Measurements from ENCODE around the gene ABCB6.

ABCB6 gene

DNA sequence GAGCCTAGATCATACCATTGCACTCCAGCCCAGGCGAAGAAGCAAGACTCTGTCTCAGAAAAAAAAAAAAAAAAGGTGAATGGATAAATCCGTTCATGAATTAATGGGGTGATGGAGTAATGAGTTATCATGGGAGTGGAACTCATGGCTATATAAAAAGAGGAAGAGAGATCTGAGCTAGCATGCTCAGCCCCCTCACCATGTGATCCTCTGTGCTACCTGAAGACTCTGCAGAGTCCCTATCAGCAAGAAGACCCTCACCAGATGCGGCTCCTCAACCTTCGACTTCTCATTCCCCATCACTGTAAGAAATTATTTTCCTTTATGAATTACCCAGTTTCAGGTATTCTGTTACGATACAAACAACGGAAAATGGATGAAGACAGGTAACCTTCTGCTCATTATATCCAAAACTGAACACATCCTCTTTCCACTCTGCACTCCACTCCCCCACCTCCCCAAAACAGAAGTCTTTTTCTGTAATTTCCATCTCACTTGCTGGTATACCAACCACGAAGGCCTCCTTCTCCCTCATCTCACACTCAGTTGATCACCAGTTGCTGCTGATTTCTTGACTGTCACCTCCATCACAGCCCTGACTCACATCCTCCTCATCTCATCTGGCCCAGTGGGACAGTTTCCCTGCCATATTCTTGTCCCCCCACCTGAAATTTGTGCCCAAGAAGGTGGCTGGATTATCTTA lies 31.9 kb downstream of the ABCB6 start:
- TF ChIP-seq REST (IDR thresholded peaks at IDR 0.05; ENCODE audit: insufficient read depth in 1 of 2, low read depth in 2 of 2, low read length in 2 of 2), result no peak
- TF ChIP-seq TAF1 (IDR thresholded peaks at IDR 0.05; ENCODE audit: borderline replicate concordance, insufficient read depth, low read length), result no peak
- no peak for TF ChIP-seq FOXP2 (optimal IDR thresholded peaks at IDR 0.05; ENCODE audit: borderline replicate concordance, extremely low read depth, extremely low read length, insufficient read depth)
- TF ChIP-seq SIN3A (IDR thresholded peaks at IDR 0.05; ENCODE audit: borderline replicate concordance, insufficient read depth, low read length), result no peak

DNA sequence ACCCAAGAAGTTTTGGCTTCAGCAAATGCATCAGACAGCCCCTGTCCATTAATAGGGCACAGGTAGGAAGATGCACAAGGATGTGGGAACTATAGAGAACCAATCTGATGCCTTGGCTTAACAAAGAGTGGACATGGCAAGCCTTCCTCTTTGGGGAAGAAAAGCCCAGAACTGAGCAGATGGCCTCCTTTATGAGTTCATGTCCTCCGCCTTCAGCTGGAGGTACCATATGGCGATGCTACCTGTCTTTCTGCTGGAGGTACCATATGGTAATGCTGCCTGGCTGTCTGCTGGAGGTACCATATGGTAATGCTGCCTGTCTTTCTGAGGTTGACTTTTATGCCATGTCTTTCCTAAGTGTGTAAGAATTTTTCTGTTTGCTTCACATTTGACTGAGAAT lies 34.6 kb downstream of the ABCB6 start:
- TF ChIP-seq FOXP2 (optimal IDR thresholded peaks at IDR 0.05; ENCODE audit: borderline replicate concordance, extremely low read depth, extremely low read length, insufficient read depth) (no peak), SIN3A (IDR thresholded peaks at IDR 0.05; ENCODE audit: borderline replicate concordance, insufficient read depth, low read length) (no peak)

DNA sequence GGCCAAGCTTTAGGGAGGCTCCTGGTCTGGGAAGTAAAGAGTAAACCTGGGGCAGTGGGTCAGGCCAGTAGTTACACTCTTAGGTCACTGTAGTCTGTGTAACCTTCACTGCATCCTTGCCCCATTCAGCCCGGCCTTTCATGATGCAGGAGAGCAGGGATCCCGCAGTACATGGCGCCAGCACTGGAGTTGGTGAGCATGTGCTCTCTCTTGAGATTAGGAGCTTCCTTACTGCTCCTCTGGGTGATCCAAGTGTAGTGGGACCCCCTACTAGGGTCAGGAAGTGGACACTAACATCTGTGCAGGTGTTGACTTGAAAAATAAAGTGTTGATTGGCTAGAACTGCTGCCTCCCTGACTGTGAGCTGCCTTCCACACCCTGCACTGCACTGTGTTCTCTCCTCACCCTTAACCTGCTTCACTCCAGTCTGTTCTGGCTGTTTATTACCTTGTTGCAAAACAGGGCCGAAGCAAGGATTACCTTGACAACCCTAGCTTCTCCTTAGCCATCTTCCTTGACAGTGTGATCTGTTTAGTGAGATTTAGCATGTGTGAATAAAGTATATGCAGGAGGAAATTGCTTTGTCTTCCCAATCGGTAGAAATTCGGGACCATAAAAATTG lies 35.5 kb downstream of the ABCB6 start:
- TF ChIP-seq TAF1 (IDR thresholded peaks at IDR 0.05; ENCODE audit: borderline replicate concordance, insufficient read depth, low read length) (no peak), SIN3A (IDR thresholded peaks at IDR 0.05; ENCODE audit: borderline replicate concordance, insufficient read depth, low read length) (no peak), REST (IDR thresholded peaks at IDR 0.05; ENCODE audit: insufficient read depth in 1 of 2, low read depth in 2 of 2, low read length in 2 of 2) (no peak), POLR2AphosphoS5 (IDR thresholded peaks at IDR 0.05; ENCODE audit: low read depth, low read length) (no peak), FOXP2 (optimal IDR thresholded peaks at IDR 0.05; ENCODE audit: borderline replicate concordance, extremely low read depth, extremely low read length, insufficient read depth) (no peak)

- TF ChIP-seq POLR2AphosphoS5 (IDR thresholded peaks at IDR 0.05; ENCODE audit: low read depth, low read length), result no peak
- no peak for TF ChIP-seq FOXP2 (optimal IDR thresholded peaks at IDR 0.05; ENCODE audit: borderline replicate concordance, extremely low read depth, extremely low read length, insufficient read depth)
- TF ChIP-seq SIN3A (IDR thresholded peaks at IDR 0.05; ENCODE audit: borderline replicate concordance, insufficient read depth, low read length), result no peak
- TF ChIP-seq TAF1 (IDR thresholded peaks at IDR 0.05; ENCODE audit: borderline replicate concordance, insufficient read depth, low read length), result no peak
- TF ChIP-seq REST (IDR thresholded peaks at IDR 0.05; ENCODE audit: insufficient read depth in 1 of 2, low read depth in 2 of 2, low read length in 2 of 2), result no peak
Observed at GRCh38 chr2:219182331-219183150, 36.2 kb downstream of the ABCB6 start.

- TF ChIP-seq REST (IDR thresholded peaks at IDR 0.05; ENCODE audit: insufficient read depth in 1 of 2, low read depth in 2 of 2, low read length in 2 of 2) (no peak), FOXP2 (optimal IDR thresholded peaks at IDR 0.05; ENCODE audit: borderline replicate concordance, extremely low read depth, extremely low read length, insufficient read depth) (no peak), POLR2AphosphoS5 (IDR thresholded peaks at IDR 0.05; ENCODE audit: low read depth, low read length) (no peak), TAF1 (IDR thresholded peaks at IDR 0.05; ENCODE audit: borderline replicate concordance, insufficient read depth, low read length) (no peak), SIN3A (IDR thresholded peaks at IDR 0.05; ENCODE audit: borderline replicate concordance, insufficient read depth, low read length) (no peak)
Observed at GRCh38 chr2:219181531-219181930, 37.2 kb downstream of the ABCB6 start.

Measured in PFSK-1 (cell line).